ENCODE results near the gene ZNF768.

ZNF768 gene

GRCh38 chr16:30533748-30534367 lies 7.5 kb upstream of the ZNF768 start:
- in situ Hi-C loops (cut with MboI; ENCODE audit: low sequenced_read_pairs) = no loop called here

- in situ Hi-C loops (cut with MboI; ENCODE audit: low sequenced_read_pairs) = no loop called here
Observed at GRCh38 chr16:30533146-30533522, 6.8 kb upstream of the ZNF768 start.

GRCh38 chr16:30532285-30533145 lies 6.1 kb upstream of the ZNF768 start:
- in situ Hi-C loops (cut with MboI; ENCODE audit: low sequenced_read_pairs) = no loop called here

- in situ Hi-C loops (cut with MboI; ENCODE audit: low sequenced_read_pairs) = no loop called here
Observed at GRCh38 chr16:30530163-30531037, 4.0 kb upstream of the ZNF768 start.

GRCh38 chr16:30528799-30529457 lies 2.6 kb upstream of the ZNF768 start:
- in situ Hi-C loops (cut with MboI; ENCODE audit: low sequenced_read_pairs) = no loop called here

- in situ Hi-C loops (cut with MboI; ENCODE audit: low sequenced_read_pairs) = no loop called here
Observed at GRCh38 chr16:30527635-30528178, 1.3 kb upstream of the ZNF768 start.

GRCh38 chr16:30526823-30527634 lies 663 bp upstream of the ZNF768 start:
- in situ Hi-C loops (cut with MboI; ENCODE audit: low sequenced_read_pairs) = no loop called here

- in situ Hi-C loops (cut with MboI; ENCODE audit: low sequenced_read_pairs) = no loop called here
Observed at GRCh38 chr16:30525844-30526136, 576 bp downstream of the ZNF768 start.

GRCh38 chr16:30524575-30525568 lies 1.5 kb downstream of the ZNF768 start:
- in situ Hi-C loops (cut with MboI; ENCODE audit: low sequenced_read_pairs) = loop anchor here (5.0 kb wide), 1 partner anchor 38 kb away; no protein-coding TSS in a partner anchor

- in situ Hi-C loops (cut with MboI; ENCODE audit: low sequenced_read_pairs) = loop anchor here (5.0 kb wide), 1 partner anchor 37 kb away; no protein-coding TSS in a partner anchor
Observed at GRCh38 chr16:30523768-30524574, 2.4 kb downstream of the ZNF768 start.

- in situ Hi-C loops (cut with MboI; ENCODE audit: low sequenced_read_pairs) = loop anchor here (5.0 kb wide), 1 partner anchor 36 kb away; no protein-coding TSS in a partner anchor
Observed at GRCh38 chr16:30522702-30523463, 3.5 kb downstream of the ZNF768 start.

GRCh38 chr16:30521873-30522641 lies 4.3 kb downstream of the ZNF768 start:
- in situ Hi-C loops (cut with MboI; ENCODE audit: low sequenced_read_pairs) = loop anchor here (5.0 kb wide), 1 partner anchor 35 kb away; no protein-coding TSS in a partner anchor

GRCh38 chr16:30521476-30521872 lies 4.9 kb downstream of the ZNF768 start:
- in situ Hi-C loops (cut with MboI; ENCODE audit: low sequenced_read_pairs) = loop anchor here (5.0 kb wide), 1 partner anchor 34 kb away; no protein-coding TSS in a partner anchor

GRCh38 chr16:30519120-30520049 lies 7.0 kb downstream of the ZNF768 start:
- in situ Hi-C loops (cut with MboI; ENCODE audit: low sequenced_read_pairs) = loop anchor here (5.0 kb wide), 1 partner anchor 32 kb away; no protein-coding TSS in a partner anchor

GRCh38 chr16:30518552-30518951 lies 7.8 kb downstream of the ZNF768 start:
- in situ Hi-C loops (cut with MboI; ENCODE audit: low sequenced_read_pairs) = no loop called here
